Measurements from ENCODE around the gene ABCC2.

DNA sequence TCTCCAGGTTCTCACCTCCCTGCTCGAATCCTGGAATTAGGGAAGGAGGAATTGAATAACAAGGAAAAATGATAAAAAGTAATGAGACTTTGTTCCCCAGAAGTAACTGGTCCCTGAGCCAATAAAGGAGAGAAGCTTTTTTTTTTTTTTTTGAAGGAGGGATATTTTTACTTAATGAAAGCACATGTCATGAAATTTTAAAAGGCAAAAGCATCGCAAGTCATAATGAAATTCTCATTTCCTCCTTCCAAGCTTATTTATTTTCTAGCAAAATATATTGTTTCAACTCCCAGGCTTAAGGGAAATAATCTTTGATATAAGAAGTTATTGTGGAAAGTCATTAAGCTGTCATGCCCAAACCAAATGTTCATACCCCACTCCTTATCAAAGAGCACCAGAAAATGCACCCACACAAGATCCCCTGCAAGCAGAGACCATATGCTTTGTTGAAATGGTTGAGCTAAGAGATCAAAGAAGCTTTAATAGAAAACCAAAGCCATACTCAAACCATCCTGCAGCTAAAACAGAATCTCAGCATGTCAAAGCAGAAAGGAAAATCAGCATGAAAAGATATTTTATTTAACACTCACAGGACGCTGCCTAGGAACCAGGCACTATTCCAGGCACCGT, 16.7 kb upstream of the ABCC2 start:
- TF ChIP-seq, protein P1, sequence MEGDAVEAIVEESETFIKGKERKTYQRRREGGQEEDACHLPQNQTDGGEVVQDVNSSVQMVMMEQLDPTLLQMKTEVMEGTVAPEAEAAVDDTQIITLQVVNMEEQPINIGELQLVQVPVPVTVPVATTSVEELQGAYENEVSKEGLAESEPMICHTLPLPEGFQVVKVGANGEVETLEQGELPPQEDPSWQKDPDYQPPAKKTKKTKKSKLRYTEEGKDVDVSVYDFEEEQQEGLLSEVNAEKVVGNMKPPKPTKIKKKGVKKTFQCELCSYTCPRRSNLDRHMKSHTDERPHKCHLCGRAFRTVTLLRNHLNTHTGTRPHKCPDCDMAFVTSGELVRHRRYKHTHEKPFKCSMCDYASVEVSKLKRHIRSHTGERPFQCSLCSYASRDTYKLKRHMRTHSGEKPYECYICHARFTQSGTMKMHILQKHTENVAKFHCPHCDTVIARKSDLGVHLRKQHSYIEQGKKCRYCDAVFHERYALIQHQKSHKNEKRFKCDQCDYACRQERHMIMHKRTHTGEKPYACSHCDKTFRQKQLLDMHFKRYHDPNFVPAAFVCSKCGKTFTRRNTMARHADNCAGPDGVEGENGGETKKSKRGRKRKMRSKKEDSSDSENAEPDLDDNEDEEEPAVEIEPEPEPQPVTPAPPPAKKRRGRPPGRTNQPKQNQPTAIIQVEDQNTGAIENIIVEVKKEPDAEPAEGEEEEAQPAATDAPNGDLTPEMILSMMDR (IDR thresholded peaks at IDR 0.05), result no peak
- TF ChIP-seq POLR2A (IDR thresholded peaks at IDR 0.05), result no peak

Data from body of pancreas (tissue), 4 donors.